Measurements from ENCODE around the gene C11orf98. TPM values are rescaled to one million over a fixed set of nuclear protein-coding genes. Genes with fewer than 3 reads are reported as not detected.

C11orf98 gene
- total and polyA plus RNA-seq, 2 donors (not counting 1 experiment from before 2014, with no cell fraction given), result 41.5 to 48.1 TPM

- peak overlapping the region; percentile 86 for H2AFZ ChIP-seq (ENCODE audit: insufficient read depth, low read depth, low read length, poor library complexity, severe bottlenecking)
Observed at GRCh38 chr11:62705880-62706849, 41.2 kb upstream of the C11orf98 start.

More at GRCh38 chr11:62705880-62706849, 41.2 kb upstream of the C11orf98 start:
- peak overlapping the region; percentile 92 for H3K4me3 Mint-ChIP-seq
- WGBS (ENCODE audit: insufficient coverage), result 7% methylated on average over 73 of the region's 73 CpGs
- no peaks in the 10 kb centered on the region for H3K9me3 Mint-ChIP-seq (ENCODE audit: insufficient read depth)
- intact Hi-C loops (cut with micrococcal nuclease), result loop anchor here (1.0 to 5.0 kb wide), 6 partner anchors 41 to 175 kb away; partner anchors contain the start of genes C11orf98, CSKMT, EEF1G and ROM1
- Histone ChIP-seq H3K36me3 (replicated peaks in 1 of 2; ENCODE audit: control extremely low read depth in 1 of 2, control insufficient read depth in 1 of 2, extremely low read depth in 1 of 2, insufficient read depth in 2 of 2, low read length in 1 of 2) (peaks cover 0 to 8% of the 10 kb centered on the region in 2 experiments), H3K9me3 (ENCODE audit: control extremely low read depth in 1 of 3, control insufficient read depth in 2 of 3, insufficient read depth in 1 of 3, low read length in 2 of 3) (no peaks in the 10 kb centered on the region), H4K20me1 (ENCODE audit: control insufficient read depth, insufficient read depth, low read length, poor library complexity, severe bottlenecking) (no peaks in the 10 kb centered on the region), H3K79me2 (ENCODE audit: control insufficient read depth, insufficient read depth, low read length) (peaks cover 25% of the 10 kb centered on the region), H3K4me1 (ENCODE audit: control insufficient read depth in 2 of 2, insufficient read depth in 2 of 2, low read length in 2 of 2) (peaks cover 39 to 50% of the 10 kb centered on the region in 2 donors), H3K4me3 (ENCODE audit: control extremely low read depth in 1 of 5, extremely low read depth in 1 of 5, insufficient read depth in 1 of 5, low read depth in 2 of 5, low read length in 4 of 5) (peak overlapping the region; percentile 65 to 86 (median 69)), H3K9ac (ENCODE audit: low read length) (peak overlapping the region; percentile 83), H3K27ac (ENCODE audit: low read length in 2 of 2) (peak overlapping the region; percentile 61 to 91), H3K4me2 (replicated peaks; ENCODE audit: low read depth, low read length, poor library complexity, severe bottlenecking) (peak overlapping the region; percentile 95), H3K27me3 (replicated peaks in 1 of 4; ENCODE audit: control extremely low read depth in 1 of 4, control insufficient read depth in 3 of 4, insufficient read depth in 4 of 4, low read length in 3 of 4) (no peaks in the 10 kb centered on the region)
- H3K27me3 Mint-ChIP-seq, result no peaks in the 10 kb centered on the region
- DNase-seq, result peak; percentile 95
- ChIA-PET CTCF (interaction anchor here (0.5 to 3.3 kb wide), 13 partner anchors 12 to 1482 kb away, joined by 3 to 13 read pairs (median 4); partner anchors contain the start of genes HNRNPUL2, SLC3A2, TTC9C and TUT1), POLR2A (interaction anchor here (0.5 to 6.5 kb wide), 18 partner anchors 10 to 175 kb away, joined by 3 to 66 read pairs (median 3); partner anchors contain the start of genes B3GAT3, C11orf98, CSKMT and HNRNPUL2)
- peaks cover 51% of the 10 kb centered on the region for H3K4me1 Mint-ChIP-seq
- ATAC-seq (ENCODE audit: low read depth), result peak; percentile 73
- H3K27ac Mint-ChIP-seq, result peak overlapping the region; percentile 91
- TF ChIP-seq EZH2 (IDR thresholded peaks at IDR 0.05; ENCODE audit: borderline replicate concordance, insufficient read depth, low read depth, low read length, poor library complexity, severe bottlenecking), result no peak
- TF ChIP-seq, protein P1, sequence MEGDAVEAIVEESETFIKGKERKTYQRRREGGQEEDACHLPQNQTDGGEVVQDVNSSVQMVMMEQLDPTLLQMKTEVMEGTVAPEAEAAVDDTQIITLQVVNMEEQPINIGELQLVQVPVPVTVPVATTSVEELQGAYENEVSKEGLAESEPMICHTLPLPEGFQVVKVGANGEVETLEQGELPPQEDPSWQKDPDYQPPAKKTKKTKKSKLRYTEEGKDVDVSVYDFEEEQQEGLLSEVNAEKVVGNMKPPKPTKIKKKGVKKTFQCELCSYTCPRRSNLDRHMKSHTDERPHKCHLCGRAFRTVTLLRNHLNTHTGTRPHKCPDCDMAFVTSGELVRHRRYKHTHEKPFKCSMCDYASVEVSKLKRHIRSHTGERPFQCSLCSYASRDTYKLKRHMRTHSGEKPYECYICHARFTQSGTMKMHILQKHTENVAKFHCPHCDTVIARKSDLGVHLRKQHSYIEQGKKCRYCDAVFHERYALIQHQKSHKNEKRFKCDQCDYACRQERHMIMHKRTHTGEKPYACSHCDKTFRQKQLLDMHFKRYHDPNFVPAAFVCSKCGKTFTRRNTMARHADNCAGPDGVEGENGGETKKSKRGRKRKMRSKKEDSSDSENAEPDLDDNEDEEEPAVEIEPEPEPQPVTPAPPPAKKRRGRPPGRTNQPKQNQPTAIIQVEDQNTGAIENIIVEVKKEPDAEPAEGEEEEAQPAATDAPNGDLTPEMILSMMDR (IDR thresholded peaks at IDR 0.05), result no peak
